Measurements from ENCODE around the gene CYP46A1.
"Not testable (repeated sequence)": the region's sequence is repeated elsewhere in the genome, so short reads cannot be mapped to it uniquely, and the experiment has no call there.

Gene CYP46A1

GRCh38 chr14:99683619-99684409 is at the start of gene CYP46A1:
CYP46A1 (plus strand) TSS chr14:99684298; CDS start chr14:99684418, 120 bp downstream.
- no peaks in the 10 kb centered on the region for H3K9me3 ChIP-seq (ENCODE audit: low read length)
- no peaks in the 10 kb centered on the region for H3K27me3 ChIP-seq (ENCODE audit: insufficient read depth, low read length)

GRCh38 chr14:99634443-99634842 is 49.7 kb upstream of the CYP46A1 start:
- no peaks in the 10 kb centered on the region for H3K9me3 ChIP-seq (ENCODE audit: low read length)
- no peak overlapping the region for H2AFZ ChIP-seq (ENCODE audit: low read depth, low read length)
- peaks cover 5% of the 10 kb centered on the region for H3K4me1 ChIP-seq (ENCODE audit: insufficient read depth, low read length)
- no peak overlapping the region for H3K4me3 ChIP-seq (ENCODE audit: low read length)
- H3K27me3 ChIP-seq (ENCODE audit: insufficient read depth, low read length): no peaks in the 10 kb centered on the region
- H3K36me3 ChIP-seq (ENCODE audit: insufficient read depth, low read length): no peaks in the 10 kb centered on the region

More at GRCh38 chr14:99683619-99684409, at the start of gene CYP46A1:
- no peaks in the 10 kb centered on the region for H3K36me3 ChIP-seq (ENCODE audit: insufficient read depth, low read length)
- H3K4me3 ChIP-seq (ENCODE audit: low read length): peak within 1 kb of the TSS; percentile 84
- peaks cover 29% of the 10 kb centered on the region for H3K4me1 ChIP-seq (ENCODE audit: insufficient read depth, low read length)
- peak within 1 kb of the TSS; percentile 94 for H2AFZ ChIP-seq (ENCODE audit: low read depth, low read length)

DNA sequence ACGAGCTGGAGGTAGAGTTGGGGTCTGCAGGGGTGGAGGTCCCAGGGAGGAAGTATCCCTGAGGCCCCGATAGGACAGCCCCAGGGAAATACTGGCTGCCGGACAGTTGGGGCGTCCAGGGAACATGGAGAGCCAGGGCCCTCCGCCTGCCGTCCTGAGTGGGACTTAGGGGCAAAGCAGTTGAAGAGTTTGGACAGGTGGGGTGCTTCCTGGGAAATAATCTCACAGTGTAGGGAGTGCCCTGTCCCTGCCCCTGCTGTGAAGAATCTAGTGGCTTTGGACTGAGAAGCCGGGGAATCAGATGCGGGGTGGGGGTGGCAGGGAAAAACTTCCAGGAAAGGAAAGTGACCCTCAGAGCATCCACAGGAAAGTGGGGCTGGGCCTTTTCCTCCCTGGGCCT is 49.0 kb upstream of the CYP46A1 start:
- Histone ChIP-seq H3K4me3 (ENCODE audit: low read length) (no peak overlapping the region), H3K4me1 (ENCODE audit: insufficient read depth, low read length) (peaks cover 5% of the 10 kb centered on the region), H3K9me3 (ENCODE audit: low read length) (no peaks in the 10 kb centered on the region), H3K27me3 (ENCODE audit: insufficient read depth, low read length) (no peaks in the 10 kb centered on the region), H3K36me3 (ENCODE audit: insufficient read depth, low read length) (no peaks in the 10 kb centered on the region), H2AFZ (ENCODE audit: low read depth, low read length) (no peak overlapping the region)

GRCh38 chr14:99636487-99636886 is 47.6 kb upstream of the CYP46A1 start:
- Histone ChIP-seq H3K4me1 (ENCODE audit: insufficient read depth, low read length) (peaks cover 5% of the 10 kb centered on the region), H3K27me3 (ENCODE audit: insufficient read depth, low read length) (no peaks in the 10 kb centered on the region), H3K9me3 (ENCODE audit: low read length) (no peaks in the 10 kb centered on the region), H2AFZ (ENCODE audit: low read depth, low read length) (no peak overlapping the region), H3K36me3 (ENCODE audit: insufficient read depth, low read length) (no peaks in the 10 kb centered on the region), H3K4me3 (ENCODE audit: low read length) (no peak overlapping the region)

GRCh38 chr14:99637624-99638023 is 46.5 kb upstream of the CYP46A1 start:
- H3K9me3 ChIP-seq (ENCODE audit: low read length): no peaks in the 10 kb centered on the region
- no peak overlapping the region for H3K4me3 ChIP-seq (ENCODE audit: low read length)
- no peak overlapping the region for H2AFZ ChIP-seq (ENCODE audit: low read depth, low read length)
- peaks cover 5% of the 10 kb centered on the region for H3K4me1 ChIP-seq (ENCODE audit: insufficient read depth, low read length)
- no peaks in the 10 kb centered on the region for H3K36me3 ChIP-seq (ENCODE audit: insufficient read depth, low read length)
- no peaks in the 10 kb centered on the region for H3K27me3 ChIP-seq (ENCODE audit: insufficient read depth, low read length)

- not testable (repeated sequence) for H3K9me3 ChIP-seq (ENCODE audit: low read length); H2AFZ ChIP-seq (ENCODE audit: low read depth, low read length); H3K4me1 ChIP-seq (ENCODE audit: insufficient read depth, low read length); H3K36me3 ChIP-seq (ENCODE audit: insufficient read depth, low read length); H3K27me3 ChIP-seq (ENCODE audit: insufficient read depth, low read length); H3K4me3 ChIP-seq (ENCODE audit: low read length)
These were observed 41.3 kb upstream of the CYP46A1 start for GRCh38 chr14:99642771-99643170.

DNA sequence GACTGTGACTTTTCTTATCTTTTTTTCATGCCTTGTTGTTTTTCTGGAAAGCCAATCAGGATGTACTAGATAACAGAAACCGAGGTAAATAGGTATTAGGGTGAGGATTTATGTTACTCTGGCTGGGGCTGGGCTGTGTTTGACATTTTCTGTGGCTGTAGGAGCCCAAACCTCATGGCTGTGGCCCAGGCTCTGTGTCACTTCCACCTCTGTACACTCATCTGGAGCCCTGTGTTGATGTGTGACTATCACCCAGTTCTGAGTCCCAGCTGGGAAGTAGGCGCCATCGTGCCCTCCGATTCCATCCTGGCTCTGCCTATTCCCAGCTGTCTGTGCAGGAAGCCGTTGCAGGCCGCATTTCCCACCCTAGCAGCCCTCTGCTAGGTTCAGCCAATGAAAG is 40.8 kb upstream of the CYP46A1 start:
- Histone ChIP-seq H2AFZ (ENCODE audit: low read depth, low read length) (no peak overlapping the region), H3K4me1 (ENCODE audit: insufficient read depth, low read length) (no peaks in the 10 kb centered on the region), H3K4me3 (ENCODE audit: low read length) (no peak overlapping the region), H3K36me3 (ENCODE audit: insufficient read depth, low read length) (no peaks in the 10 kb centered on the region), H3K27me3 (ENCODE audit: insufficient read depth, low read length) (no peaks in the 10 kb centered on the region), H3K9me3 (ENCODE audit: low read length) (no peaks in the 10 kb centered on the region)

DNA sequence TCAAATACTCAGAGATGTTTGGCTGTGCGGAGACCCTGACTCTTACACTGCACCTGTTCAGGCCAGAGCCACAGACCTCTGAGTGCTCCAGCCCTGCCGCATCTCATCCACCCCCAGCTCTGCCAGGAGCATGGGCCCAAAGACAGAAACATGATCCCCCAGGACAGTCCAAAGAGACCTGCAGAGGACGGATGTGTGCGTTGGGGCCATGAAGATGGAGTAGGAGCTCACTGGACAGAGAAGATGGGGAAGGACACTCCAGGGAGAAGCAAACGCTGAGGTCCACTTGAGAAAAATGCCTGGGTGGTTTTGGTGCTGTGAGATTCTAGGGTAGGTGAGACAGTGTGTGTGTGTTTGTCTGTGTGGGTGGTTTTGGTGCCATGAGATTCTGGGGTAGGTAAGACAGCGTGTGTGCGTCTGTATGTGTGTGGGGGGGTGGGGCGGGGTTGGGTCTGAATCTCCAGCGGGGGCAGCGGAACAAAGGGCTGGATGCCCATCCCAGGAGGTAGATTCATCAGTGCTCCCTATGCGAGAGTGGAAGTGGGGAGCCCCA is 40.0 kb upstream of the CYP46A1 start:
- no peaks in the 10 kb centered on the region for H3K9me3 ChIP-seq (ENCODE audit: low read length)
- H3K4me3 ChIP-seq (ENCODE audit: low read length): no peak overlapping the region

DNA sequence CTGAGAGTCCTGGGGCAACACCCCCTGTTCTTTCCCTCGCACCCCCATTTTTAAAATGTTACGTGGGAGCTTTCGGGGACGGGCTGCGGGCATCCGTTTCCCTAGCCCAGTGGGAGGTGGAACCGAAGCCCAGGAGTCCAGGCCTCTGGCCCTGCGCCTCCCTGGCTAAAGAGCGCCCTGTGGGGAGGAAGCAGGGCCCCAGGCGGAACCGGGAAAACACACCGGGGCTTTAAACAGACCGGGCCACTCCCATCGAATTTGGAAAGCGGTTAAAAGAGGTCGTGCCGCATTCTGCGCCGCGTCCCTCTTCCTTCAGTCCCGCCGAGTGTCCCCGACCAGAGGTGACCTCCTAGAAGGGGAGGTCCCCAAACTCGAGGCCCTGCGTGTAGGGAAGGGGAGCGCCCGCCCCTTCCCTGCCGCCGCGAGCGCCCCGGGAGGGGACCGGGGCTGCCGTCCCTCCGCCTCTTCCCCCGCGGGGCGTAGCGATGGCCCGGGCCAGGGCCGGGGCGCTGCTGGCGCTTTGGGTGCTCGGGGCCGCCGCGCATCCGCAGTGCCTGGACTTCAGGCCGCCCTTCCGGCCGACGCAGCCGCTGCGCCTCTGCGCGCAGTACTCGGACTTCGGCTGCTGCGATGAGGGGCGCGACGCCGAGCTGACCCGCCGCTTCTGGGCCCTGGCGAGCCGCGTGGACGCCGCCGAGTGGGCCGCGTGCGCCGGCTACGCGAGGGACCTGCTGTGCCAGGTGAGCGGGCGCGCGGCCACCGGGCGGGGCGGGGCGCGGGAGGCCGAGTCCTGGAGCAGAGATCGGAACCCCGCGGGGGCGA is 39.2 kb upstream of the CYP46A1 start, which contains the start of gene HHIPL1:
TSS of gene HHIPL1 (plus strand) at position 407 of the 822 bp plus-strand sequence. CDS start at position 486, 79 bp downstream.
- H3K9me3 ChIP-seq (ENCODE audit: low read length): no peaks in the 10 kb centered on the region
- no peaks in the 10 kb centered on the region for H3K4me1 ChIP-seq (ENCODE audit: insufficient read depth, low read length)
- no peaks in the 10 kb centered on the region for H3K27me3 ChIP-seq (ENCODE audit: insufficient read depth, low read length)
- no peak within 1 kb of the TSS for H2AFZ ChIP-seq (ENCODE audit: low read depth, low read length)
- no peaks in the 10 kb centered on the region for H3K36me3 ChIP-seq (ENCODE audit: insufficient read depth, low read length)
- no peak within 1 kb of the TSS for H3K4me3 ChIP-seq (ENCODE audit: low read length)

More for the DNA sequence above, 40.0 kb upstream of the CYP46A1 start:
- Histone ChIP-seq H3K27me3 (ENCODE audit: insufficient read depth, low read length) (no peaks in the 10 kb centered on the region), H2AFZ (ENCODE audit: low read depth, low read length) (no peak overlapping the region), H3K4me1 (ENCODE audit: insufficient read depth, low read length) (no peaks in the 10 kb centered on the region), H3K36me3 (ENCODE audit: insufficient read depth, low read length) (no peaks in the 10 kb centered on the region)

GRCh38 chr14:99645545-99646505 is 38.3 kb upstream of the CYP46A1 start:
- no peaks in the 10 kb centered on the region for H3K9me3 ChIP-seq (ENCODE audit: low read length)
- H3K27me3 ChIP-seq (ENCODE audit: insufficient read depth, low read length): no peaks in the 10 kb centered on the region
- no peaks in the 10 kb centered on the region for H3K4me1 ChIP-seq (ENCODE audit: insufficient read depth, low read length)
- no peak overlapping the region for H2AFZ ChIP-seq (ENCODE audit: low read depth, low read length)
- no peak overlapping the region for H3K4me3 ChIP-seq (ENCODE audit: low read length)
- no peaks in the 10 kb centered on the region for H3K36me3 ChIP-seq (ENCODE audit: insufficient read depth, low read length)

GRCh38 chr14:99647411-99647810 is 36.7 kb upstream of the CYP46A1 start:
- H3K36me3 ChIP-seq (ENCODE audit: insufficient read depth, low read length): no peaks in the 10 kb centered on the region
- no peaks in the 10 kb centered on the region for H3K9me3 ChIP-seq (ENCODE audit: low read length)
- no peak overlapping the region for H3K4me3 ChIP-seq (ENCODE audit: low read length)
- no peak overlapping the region for H2AFZ ChIP-seq (ENCODE audit: low read depth, low read length)
- H3K4me1 ChIP-seq (ENCODE audit: insufficient read depth, low read length): no peaks in the 10 kb centered on the region
- no peaks in the 10 kb centered on the region for H3K27me3 ChIP-seq (ENCODE audit: insufficient read depth, low read length)

GRCh38 chr14:99648027-99648784 is 35.9 kb upstream of the CYP46A1 start:
- H3K9me3 ChIP-seq (ENCODE audit: low read length): no peaks in the 10 kb centered on the region
- H3K36me3 ChIP-seq (ENCODE audit: insufficient read depth, low read length): no peaks in the 10 kb centered on the region
- H2AFZ ChIP-seq (ENCODE audit: low read depth, low read length): no peak overlapping the region

More at GRCh38 chr14:99648027-99648784, 35.9 kb upstream of the CYP46A1 start:
- Histone ChIP-seq H3K27me3 (ENCODE audit: insufficient read depth, low read length) (no peaks in the 10 kb centered on the region), H3K4me1 (ENCODE audit: insufficient read depth, low read length) (no peaks in the 10 kb centered on the region), H3K4me3 (ENCODE audit: low read length) (no peak overlapping the region)
